Anterior cingulate cortex (tissue), 58 donors: ENCODE measurements around the gene DUSP1.

Experiments
- DNase-seq, 58 donors: peaks; one replicate each; lab custom pipeline; 2025; lab: John Stamatoyannopoulos, UW

Gene DUSP1

GRCh38 chr5:172766287-172767108 is 4.5 kb downstream of the DUSP1 start:
- peak in 56 of 58 donors; percentile 19 to 87 (median 64) for DNase-seq

GRCh38 chr5:172765766-172766286 is 5.2 kb downstream of the DUSP1 start:
- no peak for DNase-seq

- DNase-seq: peak; percentile 25 to 96 (median 82)
Measured at GRCh38 chr5:172764861-172765765, 5.9 kb downstream of the DUSP1 start.

- DNase-seq: no peak
Measured at GRCh38 chr5:172763120-172763464, 7.9 kb downstream of the DUSP1 start.

GRCh38 chr5:172762214-172763119 is 8.5 kb downstream of the DUSP1 start:
- no peak for DNase-seq

- no peak for DNase-seq
Measured at GRCh38 chr5:172760959-172761358, 10.0 kb downstream of the DUSP1 start.

GRCh38 chr5:172760136-172760535 is 10.9 kb downstream of the DUSP1 start:
- no peak for DNase-seq

GRCh38 chr5:172758834-172759149 is 12.2 kb downstream of the DUSP1 start:
- no peak for DNase-seq

GRCh38 chr5:172758077-172758833 is 12.7 kb downstream of the DUSP1 start:
- DNase-seq: no peak

GRCh38 chr5:172757394-172758010 is 13.5 kb downstream of the DUSP1 start:
- no peak for DNase-seq

GRCh38 chr5:172756764-172757393 is 14.1 kb downstream of the DUSP1 start:
- DNase-seq: no peak

- DNase-seq: no peak
Measured at GRCh38 chr5:172754596-172755356, 16.2 kb downstream of the DUSP1 start.

GRCh38 chr5:172753101-172753500 is 17.9 kb downstream of the DUSP1 start:
- DNase-seq: no peak

GRCh38 chr5:172751761-172752510 is 19.1 kb downstream of the DUSP1 start:
- no peak for DNase-seq

- peak in 14 of 58 donors; percentile 13 to 51 (median 26) for DNase-seq
Measured at GRCh38 chr5:172749881-172750633, 20.9 kb downstream of the DUSP1 start.

GRCh38 chr5:172749076-172749475 is 21.9 kb downstream of the DUSP1 start:
- DNase-seq: no peak
